Vagina (tissue), 2 donors: ENCODE data around the gene ANKFN1. TPM values are rescaled to one million over a fixed set of nuclear protein-coding genes. Genes with fewer than 3 reads are reported as not detected.

Experiments
- DNase-seq, 2 donors: peaks; one replicate each; pipeline ENCODE4 v3.0.0-alpha.2; 2017; ENCODE audit errors: extremely low spot score in 2 of 2
- H3K27ac ChIP-seq: fragments of 200-600 bp; sonication (generic); one replicate; pipeline ENCODE4 v1.5.1; 2019
- H3K27me3 ChIP-seq: fragments of 200-600 bp; sonication (generic); one replicate; pipeline ENCODE4 v1.5.1; 2019
- H3K36me3 ChIP-seq, 2 donors: fragments of 200-600 bp; sonication (generic); one replicate each; pipeline ENCODE4 v1.5.1; 2017 to 2019
- H3K4me1 ChIP-seq: fragments of 200-600 bp; sonication (generic); one replicate; pipeline ENCODE4 v1.5.1; 2019
- H3K4me3 ChIP-seq, 2 donors: fragments of 200-600 bp; sonication (generic); 1 replicate in 1 of 2; 2 replicates in 1 of 2; pipeline ENCODE4 v1.5.1; 2016 to 2019
- H3K9me3 ChIP-seq: fragments of 200-600 bp; sonication (generic); one replicate; pipeline ENCODE4 v1.5.1; 2019
- POLR2A ChIP-seq, 2 donors: fragments of 450-650 bp; IDR thresholded peaks; one replicate each; pipeline ENCODE4 v1.6.1; 2017; ENCODE audit warnings: antibody characterized with exemption in 2 of 2, mild to moderate bottlenecking in 2 of 2, moderate library complexity in 2 of 2
- POLR2AphosphoS5 ChIP-seq, 2 donors: sonication (generic); formaldehyde crosslinking; IDR thresholded peaks; one replicate each; pipeline ENCODE4 v1.9.0; 2017; ENCODE audit warnings: antibody characterized with exemption in 2 of 2, mild to moderate bottlenecking in 2 of 2, low read depth in 1 of 2; ENCODE audit not compliant: insufficient read depth in 1 of 2
- intact Hi-C: fragments of 100-400 bp; cut with DNase I; formaldehyde crosslinking; loops from one replicate; pipeline ENCODE4 v1.15.1; 2023
- total RNA-seq: library from RNA; depleted of rRNA; stranded (reverse); fragments of >200 nt; gene quantifications from one replicate; pipeline ENCODE4 v1.2.3, GENCODE V29; 2016
- TF ChIP-seq, protein P1 (sequence below), 3 experiments: fragments of 450-650 bp in 2 of 3; fragments of 200-600 bp in 1 of 3; sonication (generic) in 1 of 3; IDR thresholded peaks; one replicate each; pipeline ENCODE4 v1.5.1; 2017 to 2019; ENCODE audit warnings: antibody characterized with exemption in 3 of 3, mild to moderate bottlenecking in 2 of 3, moderate library complexity in 2 of 3

ANKFN1 gene, protein sequence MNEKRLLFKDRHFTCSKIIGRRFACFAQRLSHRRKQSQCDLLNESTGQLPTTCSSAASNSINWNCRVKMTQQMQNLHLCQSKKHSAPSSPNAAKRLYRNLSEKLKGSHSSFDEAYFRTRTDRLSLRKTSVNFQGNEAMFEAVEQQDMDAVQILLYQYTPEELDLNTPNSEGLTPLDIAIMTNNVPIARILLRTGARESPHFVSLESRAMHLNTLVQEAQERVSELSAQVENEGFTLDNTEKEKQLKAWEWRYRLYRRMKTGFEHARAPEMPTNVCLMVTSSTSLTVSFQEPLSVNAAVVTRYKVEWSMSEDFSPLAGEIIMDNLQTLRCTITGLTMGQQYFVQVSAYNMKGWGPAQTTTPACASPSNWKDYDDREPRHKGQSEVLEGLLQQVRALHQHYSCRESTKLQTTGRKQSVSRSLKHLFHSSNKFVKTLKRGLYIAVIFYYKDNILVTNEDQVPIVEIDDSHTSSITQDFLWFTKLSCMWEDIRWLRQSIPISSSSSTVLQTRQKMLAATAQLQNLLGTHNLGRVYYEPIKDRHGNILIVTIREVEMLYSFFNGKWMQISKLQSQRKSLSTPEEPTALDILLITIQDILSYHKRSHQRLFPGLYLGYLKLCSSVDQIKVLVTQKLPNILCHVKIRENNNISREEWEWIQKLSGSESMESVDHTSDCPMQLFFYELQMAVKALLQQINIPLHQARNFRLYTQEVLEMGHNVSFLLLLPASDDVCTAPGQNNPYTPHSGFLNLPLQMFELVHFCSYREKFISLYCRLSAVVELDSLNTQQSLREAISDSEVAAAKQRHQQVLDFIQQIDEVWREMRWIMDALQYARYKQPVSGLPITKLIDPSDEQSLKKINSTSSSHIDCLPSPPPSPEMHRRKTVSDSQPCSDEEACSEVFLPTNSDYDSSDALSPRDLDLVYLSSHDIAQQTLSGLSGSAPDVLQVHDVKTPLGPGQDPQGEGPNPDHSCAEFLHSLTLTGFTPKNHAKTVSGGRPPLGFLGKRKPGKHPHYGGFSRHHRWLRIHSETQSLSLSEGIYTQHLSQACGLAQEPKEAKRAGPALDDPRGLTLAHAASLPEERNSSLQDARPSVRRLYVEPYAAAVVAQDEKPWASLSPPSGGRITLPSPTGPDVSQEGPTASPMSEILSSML
- total RNA-seq: 3.4 TPM

DNA sequence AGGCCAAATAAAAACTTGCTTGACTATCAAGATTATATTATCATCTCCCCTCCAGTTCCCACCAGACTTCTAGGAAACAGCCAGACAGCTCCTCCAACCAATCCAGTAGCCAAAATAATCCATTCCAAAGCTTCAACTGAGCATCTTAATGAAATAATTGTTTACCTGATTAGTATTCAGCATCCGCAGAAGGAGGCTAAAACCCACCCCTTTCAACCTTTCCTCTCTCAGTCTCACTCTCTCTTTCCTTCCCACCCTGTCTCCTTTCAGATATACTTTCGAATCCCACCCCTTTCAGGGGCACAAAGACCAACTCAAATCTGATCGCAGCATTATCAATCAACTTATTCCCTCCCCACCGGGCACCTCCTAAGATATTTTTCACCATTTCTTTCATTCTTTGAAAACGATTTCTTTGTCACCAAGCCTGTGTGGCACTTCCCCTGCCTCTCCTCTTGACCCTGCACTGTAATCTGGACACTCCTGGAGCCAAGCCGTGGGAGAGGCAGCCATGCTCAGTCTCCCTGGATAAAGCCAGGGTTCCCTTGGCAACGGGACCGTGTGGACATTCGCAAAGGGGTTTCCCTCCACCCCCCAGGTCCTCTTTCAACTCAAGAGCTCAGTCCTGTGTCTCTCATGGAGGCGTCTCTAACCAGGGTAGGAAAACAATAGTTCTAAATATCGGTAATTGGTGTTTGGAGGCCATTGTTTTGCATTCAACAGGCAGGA lies at the start of gene ANKFN1:
TSS of gene ANKFN1 (plus strand) at position 602 of the 729 bp plus-strand sequence. CDS start 59,193 bp downstream, outside the sequence.
- no peaks in the 10 kb centered on the region for H3K27me3 ChIP-seq
- H3K4me3 ChIP-seq: no peak within 1 kb of the TSS
- TF ChIP-seq, protein P1, sequence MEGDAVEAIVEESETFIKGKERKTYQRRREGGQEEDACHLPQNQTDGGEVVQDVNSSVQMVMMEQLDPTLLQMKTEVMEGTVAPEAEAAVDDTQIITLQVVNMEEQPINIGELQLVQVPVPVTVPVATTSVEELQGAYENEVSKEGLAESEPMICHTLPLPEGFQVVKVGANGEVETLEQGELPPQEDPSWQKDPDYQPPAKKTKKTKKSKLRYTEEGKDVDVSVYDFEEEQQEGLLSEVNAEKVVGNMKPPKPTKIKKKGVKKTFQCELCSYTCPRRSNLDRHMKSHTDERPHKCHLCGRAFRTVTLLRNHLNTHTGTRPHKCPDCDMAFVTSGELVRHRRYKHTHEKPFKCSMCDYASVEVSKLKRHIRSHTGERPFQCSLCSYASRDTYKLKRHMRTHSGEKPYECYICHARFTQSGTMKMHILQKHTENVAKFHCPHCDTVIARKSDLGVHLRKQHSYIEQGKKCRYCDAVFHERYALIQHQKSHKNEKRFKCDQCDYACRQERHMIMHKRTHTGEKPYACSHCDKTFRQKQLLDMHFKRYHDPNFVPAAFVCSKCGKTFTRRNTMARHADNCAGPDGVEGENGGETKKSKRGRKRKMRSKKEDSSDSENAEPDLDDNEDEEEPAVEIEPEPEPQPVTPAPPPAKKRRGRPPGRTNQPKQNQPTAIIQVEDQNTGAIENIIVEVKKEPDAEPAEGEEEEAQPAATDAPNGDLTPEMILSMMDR (IDR thresholded peaks at IDR 0.05): no peak
- no peak within 1 kb of the TSS for H3K27ac ChIP-seq
- DNase-seq: no peak
- no peaks in the 10 kb centered on the region for H3K4me1 ChIP-seq
- no peaks in the 10 kb centered on the region for H3K9me3 ChIP-seq
- H3K36me3 ChIP-seq: no peaks in the 10 kb centered on the region
- intact Hi-C loops: no loop called here

DNA sequence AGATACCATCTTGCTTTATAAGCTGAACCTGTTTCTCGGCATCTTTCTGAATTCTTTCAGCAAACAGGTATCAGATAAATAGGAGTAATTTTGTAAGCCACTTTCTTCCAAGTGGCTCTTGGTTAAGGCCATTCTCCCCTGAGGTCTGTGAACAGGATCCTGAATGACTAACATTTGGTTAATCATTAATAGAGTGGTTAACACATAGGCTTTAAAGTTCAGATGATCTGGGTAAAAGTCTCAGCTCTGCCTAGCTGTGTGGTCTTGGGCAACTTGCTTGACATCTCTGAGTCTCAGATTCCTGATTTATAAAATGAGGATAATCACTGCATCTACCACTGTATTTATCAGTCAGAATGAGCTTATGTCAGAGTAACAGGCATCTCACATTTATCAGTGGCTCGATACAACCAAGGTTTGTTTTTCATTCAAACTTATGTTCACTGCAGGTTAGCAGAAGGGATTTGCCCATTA lies 44.4 kb upstream of the ANKFN1 start:
- intact Hi-C loops: no loop called here
- Histone ChIP-seq H3K36me3 (no peaks in the 10 kb centered on the region), H3K4me3 (no peak overlapping the region), H3K4me1 (no peaks in the 10 kb centered on the region), H3K9me3 (no peaks in the 10 kb centered on the region), H3K27ac (no peak overlapping the region), H3K27me3 (no peaks in the 10 kb centered on the region)
- DNase-seq: no peak
- TF ChIP-seq, protein P1 (IDR thresholded peaks at IDR 0.05): no peak
- no peak for TF ChIP-seq POLR2AphosphoS5 (IDR thresholded peaks at IDR 0.05; ENCODE audit: insufficient read depth in 1 of 2, low read depth in 1 of 2)
- TF ChIP-seq POLR2A (IDR thresholded peaks at IDR 0.05): no peak

GRCh38 chr17:56109836-56110235 lies 43.4 kb upstream of the ANKFN1 start:
- intact Hi-C loops: no loop called here
- no peak overlapping the region for H3K27ac ChIP-seq
- DNase-seq: no peak
- TF ChIP-seq POLR2A (IDR thresholded peaks at IDR 0.05) (no peak), POLR2AphosphoS5 (IDR thresholded peaks at IDR 0.05; ENCODE audit: insufficient read depth in 1 of 2, low read depth in 1 of 2) (no peak)
- TF ChIP-seq, protein P1 (IDR thresholded peaks at IDR 0.05): no peak
- no peaks in the 10 kb centered on the region for H3K4me1 ChIP-seq
- H3K9me3 ChIP-seq: no peaks in the 10 kb centered on the region
- H3K36me3 ChIP-seq: no peaks in the 10 kb centered on the region
- no peaks in the 10 kb centered on the region for H3K27me3 ChIP-seq
- no peak overlapping the region for H3K4me3 ChIP-seq

DNA sequence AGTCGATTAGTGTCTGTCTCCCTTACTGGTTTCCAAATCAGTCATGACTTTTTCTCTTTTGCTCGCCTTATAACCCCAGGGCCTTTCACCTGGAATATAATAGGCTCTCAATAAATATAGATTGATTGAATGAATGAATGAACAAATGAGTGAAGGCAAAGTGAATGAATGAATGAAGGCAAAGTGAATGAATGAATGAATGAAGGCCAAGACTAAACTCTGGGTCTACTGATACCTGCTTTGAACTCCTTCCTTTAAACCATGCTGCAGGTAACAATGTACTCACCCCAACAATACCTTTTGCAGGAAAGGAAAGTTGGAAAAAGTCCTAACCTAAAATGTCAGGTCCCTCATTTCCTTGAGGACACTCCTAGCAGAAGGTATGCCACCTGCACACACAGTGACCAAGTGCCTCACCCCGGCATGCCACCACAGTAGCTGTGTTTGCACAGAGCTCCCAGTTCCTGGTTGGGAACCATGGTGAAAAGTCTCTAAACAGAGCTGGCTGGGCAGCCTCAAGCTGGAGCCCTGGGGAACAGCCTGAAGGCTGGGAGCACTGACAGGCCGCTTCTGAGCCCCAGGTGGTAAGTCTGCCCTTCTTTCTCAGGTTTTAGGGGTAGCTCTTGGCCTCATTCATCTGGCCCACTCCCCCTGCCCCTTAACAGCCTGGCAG lies 42.7 kb upstream of the ANKFN1 start:
- Histone ChIP-seq H3K27ac (no peak overlapping the region), H3K4me3 (no peak overlapping the region), H3K27me3 (no peaks in the 10 kb centered on the region), H3K9me3 (no peaks in the 10 kb centered on the region), H3K36me3 (no peaks in the 10 kb centered on the region), H3K4me1 (no peaks in the 10 kb centered on the region)
- DNase-seq: no peak
- intact Hi-C loops: loop anchor here (1.0 kb wide), 1 partner anchor 32 kb away; no protein-coding TSS in a partner anchor
- TF ChIP-seq POLR2A (IDR thresholded peaks at IDR 0.05): no peak
- TF ChIP-seq, protein P1 (IDR thresholded peaks at IDR 0.05): no peak
- TF ChIP-seq POLR2AphosphoS5 (IDR thresholded peaks at IDR 0.05; ENCODE audit: insufficient read depth in 1 of 2, low read depth in 1 of 2): no peak
